WTC11 (cell line): Measurements from ENCODE around the gene NR0B1. TPM values are rescaled to one million over a fixed set of nuclear protein-coding genes. Genes with fewer than 3 reads are reported as not detected.

Source experiments
- ATAC-seq: fragments of 200-7000 bp; cut with Tn5 transposase; 2 replicates; pipeline ENCODE4 v1.10.0; 2021; ENCODE audit warnings: mild to moderate bottlenecking, moderate library complexity
- CTCF ChIA-PET: fragments of 300-600 bp; sonication (Branson Sonifier 250); formaldehyde crosslinking; loops from one replicate; lab custom pipeline; 2021; ENCODE audit warnings: antibody characterized with exemption; lab: Charles Lee
- POLR2A ChIA-PET: fragments of 350-600 bp; sonication (Branson Sonifier 250); formaldehyde crosslinking; loops from one replicate; lab custom pipeline; 2021; ENCODE audit warnings: antibody characterized with exemption; lab: Charles Lee
- DNase-seq: peaks from one replicate; pipeline ENCODE4 v3.0.0; 2021; ENCODE audit warnings: low spot score
- H3K27ac Mint-ChIP-seq: 2 replicates; pipeline ENCODE4 v1.8.0; 2021; ENCODE audit warnings: mixed read lengths
- H3K27me3 Mint-ChIP-seq: 2 replicates; pipeline ENCODE4 v1.8.0; 2021; ENCODE audit warnings: low read depth, mild to moderate bottlenecking, moderate library complexity, mixed read lengths
- H3K36me3 Mint-ChIP-seq: 2 replicates; pipeline ENCODE4 v1.8.0; 2021; ENCODE audit warnings: mixed read lengths
- H3K4me1 Mint-ChIP-seq: 2 replicates; pipeline ENCODE4 v1.8.0; 2022; ENCODE audit warnings: mixed read lengths
- H3K4me3 Mint-ChIP-seq: 2 replicates; pipeline ENCODE4 v1.8.0; 2021; ENCODE audit warnings: mild to moderate bottlenecking, moderate library complexity, mixed read lengths
- H3K9me3 Mint-ChIP-seq: 2 replicates; pipeline ENCODE4 v1.8.0; 2021; ENCODE audit warnings: mixed read lengths
- AFF4 ChIP-seq: sonication (generic); formaldehyde crosslinking; IDR thresholded peaks from 2 replicates; pipeline ENCODE4 v1.8.1; 2023; ENCODE audit warnings: mild to moderate bottlenecking, missing genetic modification reagents, borderline replicate concordance
- CDX4 ChIP-seq: fragments of 250-450 bp; sonication (Bioruptor Pico); IDR thresholded peaks from 2 replicates; pipeline ENCODE4 v1.9.0; 2021; ENCODE audit warnings: moderate library complexity, mild to moderate bottlenecking, inconsistent platforms, borderline replicate concordance
- ERG ChIP-seq: fragments of 250-450 bp; sonication (Bioruptor Pico); IDR thresholded peaks from 2 replicates; pipeline ENCODE4 v1.8.0; 2021; ENCODE audit warnings: mild to moderate bottlenecking
- FOXK1 ChIP-seq: sonication (generic); formaldehyde crosslinking; IDR thresholded peaks from 2 replicates; pipeline ENCODE4 v1.8.0; 2022; ENCODE audit warnings: mild to moderate bottlenecking, moderate library complexity, missing genetic modification reagents
- FOXP1 ChIP-seq: sonication (generic); formaldehyde crosslinking; IDR thresholded peaks from 2 replicates; pipeline ENCODE4 v1.8.0; 2022; ENCODE audit warnings: missing genetic modification reagents, mild to moderate bottlenecking, moderate library complexity, borderline replicate concordance
- GTF2I ChIP-seq: fragments of 250-450 bp; sonication (Bioruptor Pico); conservative IDR thresholded peaks from 2 replicates; pipeline ENCODE4 v1.4.0; 2021; ENCODE audit warnings: mild to moderate bottlenecking
- JUN ChIP-seq: sonication (generic); formaldehyde crosslinking; IDR thresholded peaks from 2 replicates; pipeline ENCODE4 v1.8.0; 2023; ENCODE audit warnings: mild to moderate bottlenecking, missing genetic modification reagents
- NFATC4 ChIP-seq: fragments of 250-450 bp; sonication (Bioruptor Pico); IDR thresholded peaks from 2 replicates; pipeline ENCODE4 v1.9.0; 2021; ENCODE audit warnings: mild to moderate bottlenecking
- NR3C1 ChIP-seq: sonication (generic); formaldehyde crosslinking; conservative IDR thresholded peaks from 2 replicates; pipeline ENCODE4 v1.8.1; 2023; ENCODE audit warnings: low read depth, mild to moderate bottlenecking, missing genetic modification reagents
- PRDM15 ChIP-seq: sonication (generic); formaldehyde crosslinking; IDR thresholded peaks from 2 replicates; pipeline ENCODE4 v1.8.0; 2022; ENCODE audit warnings: missing genetic modification reagents
- PREB ChIP-seq: sonication (generic); formaldehyde crosslinking; IDR thresholded peaks from 2 replicates; pipeline ENCODE4 v1.8.1; 2022; ENCODE audit warnings: mild to moderate bottlenecking, missing genetic modification reagents, moderate library complexity, borderline replicate concordance
- RELA ChIP-seq: sonication (generic); formaldehyde crosslinking; IDR thresholded peaks from 2 replicates; pipeline ENCODE4 v1.8.1; 2022; ENCODE audit warnings: missing genetic modification reagents, mild to moderate bottlenecking, borderline replicate concordance
- SOX15 ChIP-seq: fragments of 250-450 bp; sonication (Bioruptor Pico); IDR thresholded peaks from 2 replicates; pipeline ENCODE4 v1.9.0; 2021; ENCODE audit warnings: mild to moderate bottlenecking
- TEAD4 ChIP-seq: sonication (generic); formaldehyde crosslinking; IDR thresholded peaks from 2 replicates; pipeline ENCODE4 v1.8.0; 2022; ENCODE audit warnings: mild to moderate bottlenecking, missing genetic modification reagents
- TP53 ChIP-seq: sonication (generic); formaldehyde crosslinking; IDR thresholded peaks from 2 replicates; pipeline ENCODE4 v1.8.1; 2023; ENCODE audit warnings: mild to moderate bottlenecking, missing genetic modification reagents
- ZBTB21 ChIP-seq: sonication (generic); formaldehyde crosslinking; IDR thresholded peaks from 2 replicates; pipeline ENCODE4 v1.8.1; 2023; ENCODE audit warnings: mild to moderate bottlenecking, missing genetic modification reagents, borderline replicate concordance
- ZBTB43 ChIP-seq: sonication (generic); formaldehyde crosslinking; IDR thresholded peaks from 2 replicates; pipeline ENCODE4 v1.8.1; 2023; ENCODE audit warnings: mild to moderate bottlenecking, missing genetic modification reagents
- ZNF263 ChIP-seq: sonication (generic); formaldehyde crosslinking; IDR thresholded peaks from 2 replicates; pipeline ENCODE4 v1.8.1; 2022; ENCODE audit warnings: low read depth, mild to moderate bottlenecking, moderate library complexity, missing genetic modification reagents
- ZNF396 ChIP-seq: fragments of 250-450 bp; sonication (Bioruptor Pico); IDR thresholded peaks from 2 replicates; pipeline ENCODE4 v1.8.0; 2021; ENCODE audit warnings: mild to moderate bottlenecking, moderate library complexity, borderline replicate concordance
- ZNF423 ChIP-seq: fragments of 250-450 bp; sonication (Bioruptor Pico); IDR thresholded peaks from 2 replicates; pipeline ENCODE4 v2.1.2; 2022; ENCODE audit warnings: mild to moderate bottlenecking, moderate library complexity
- total RNA-seq: library from RNA; stranded (reverse); gene quantifications from 3 replicates; pipeline ENCODE4 v1.2.3, GENCODE V29; 2021
- TF ChIP-seq, protein P1 (sequence below): sonication (generic); formaldehyde crosslinking; IDR thresholded peaks from 2 replicates; pipeline ENCODE4 v1.8.1; 2023; ENCODE audit warnings: mild to moderate bottlenecking, moderate library complexity, missing genetic modification reagents
- TF ChIP-seq, protein P2 (sequence below): fragments of 200-600 bp; IDR thresholded peaks from 2 replicates; pipeline ENCODE4 v1.8.0; 2022; ENCODE audit warnings: antibody characterized with exemption

The NR0B1 gene
- total RNA-seq, 1 experiment from 2014 or later = 0.20 TPM

DNA sequence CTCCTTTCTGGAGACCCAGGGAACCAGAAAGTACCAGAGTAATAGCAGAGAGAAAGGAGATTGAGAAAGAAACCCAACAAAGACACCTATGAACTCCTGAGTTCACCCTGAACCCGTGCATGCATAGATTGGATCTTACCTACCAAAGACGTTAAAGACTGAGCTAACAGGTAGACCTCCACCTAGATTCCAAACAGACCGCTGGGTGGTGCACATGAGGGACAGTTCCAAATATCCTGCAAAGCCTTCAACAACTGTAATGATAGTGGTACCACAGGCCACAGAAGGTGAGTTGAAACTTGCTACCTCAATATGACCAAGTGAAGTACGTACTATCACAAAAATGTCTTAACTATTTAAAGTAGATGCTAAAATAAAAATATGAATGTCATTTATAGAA lies 34.0 kb upstream of the NR0B1 start (continued):
- TF ChIP-seq ZNF396 (CRISPR knock-in tag) (no peak), ZBTB21 (CRISPR knock-in tag) (no peak), FOXP1 (CRISPR knock-in tag) (no peak), CDX4 (CRISPR knock-in tag) (no peak), AFF4 (CRISPR knock-in tag) (no peak), GTF2I (no peak), ZBTB43 (CRISPR knock-in tag) (no peak)
- TF ChIP-seq, protein P1, sequence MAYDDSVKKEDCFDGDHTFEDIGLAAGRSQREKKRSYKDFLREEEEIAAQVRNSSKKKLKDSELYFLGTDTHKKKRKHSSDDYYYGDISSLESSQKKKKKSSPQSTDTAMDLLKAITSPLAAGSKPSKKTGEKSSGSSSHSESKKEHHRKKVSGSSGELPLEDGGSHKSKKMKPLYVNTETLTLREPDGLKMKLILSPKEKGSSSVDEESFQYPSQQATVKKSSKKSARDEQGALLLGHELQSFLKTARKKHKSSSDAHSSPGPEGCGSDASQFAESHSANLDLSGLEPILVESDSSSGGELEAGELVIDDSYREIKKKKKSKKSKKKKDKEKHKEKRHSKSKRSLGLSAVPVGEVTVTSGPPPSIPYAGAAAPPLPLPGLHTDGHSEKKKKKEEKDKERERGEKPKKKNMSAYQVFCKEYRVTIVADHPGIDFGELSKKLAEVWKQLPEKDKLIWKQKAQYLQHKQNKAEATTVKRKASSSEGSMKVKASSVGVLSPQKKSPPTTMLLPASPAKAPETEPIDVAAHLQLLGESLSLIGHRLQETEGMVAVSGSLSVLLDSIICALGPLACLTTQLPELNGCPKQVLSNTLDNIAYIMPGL (CRISPR knock-in tag) = no peak

GRCh38 chrX:30340753-30341152 lies 31.6 kb upstream of the NR0B1 start:
- H3K36me3 Mint-ChIP-seq = no peaks in the 10 kb centered on the region
- DNase-seq = no peak
- H3K9me3 Mint-ChIP-seq = no peaks in the 10 kb centered on the region
- no peak overlapping the region for H3K27ac Mint-ChIP-seq
- CTCF ChIA-PET = no interaction called here
- POLR2A ChIA-PET = no interaction called here
- ATAC-seq = no peak
- H3K27me3 Mint-ChIP-seq = no peaks in the 10 kb centered on the region; the same call in 1 of the 2 replicates
- no peak overlapping the region for H3K4me3 Mint-ChIP-seq
- no peaks in the 10 kb centered on the region for H3K4me1 Mint-ChIP-seq
- TF ChIP-seq NR3C1 (CRISPR knock-in tag) (no peak), RELA (no peak), TEAD4 (CRISPR knock-in tag) (no peak), ZNF423 (CRISPR knock-in tag) (no peak), ERG (no peak), PREB (no peak), FOXK1 (CRISPR knock-in tag) (no peak), SOX15 (CRISPR knock-in tag) (no peak), ZNF263 (CRISPR knock-in tag) (no peak), JUN (no peak), TP53 (no peak), NFATC4 (no peak), PRDM15 (no peak)
- TF ChIP-seq, protein P2, sequence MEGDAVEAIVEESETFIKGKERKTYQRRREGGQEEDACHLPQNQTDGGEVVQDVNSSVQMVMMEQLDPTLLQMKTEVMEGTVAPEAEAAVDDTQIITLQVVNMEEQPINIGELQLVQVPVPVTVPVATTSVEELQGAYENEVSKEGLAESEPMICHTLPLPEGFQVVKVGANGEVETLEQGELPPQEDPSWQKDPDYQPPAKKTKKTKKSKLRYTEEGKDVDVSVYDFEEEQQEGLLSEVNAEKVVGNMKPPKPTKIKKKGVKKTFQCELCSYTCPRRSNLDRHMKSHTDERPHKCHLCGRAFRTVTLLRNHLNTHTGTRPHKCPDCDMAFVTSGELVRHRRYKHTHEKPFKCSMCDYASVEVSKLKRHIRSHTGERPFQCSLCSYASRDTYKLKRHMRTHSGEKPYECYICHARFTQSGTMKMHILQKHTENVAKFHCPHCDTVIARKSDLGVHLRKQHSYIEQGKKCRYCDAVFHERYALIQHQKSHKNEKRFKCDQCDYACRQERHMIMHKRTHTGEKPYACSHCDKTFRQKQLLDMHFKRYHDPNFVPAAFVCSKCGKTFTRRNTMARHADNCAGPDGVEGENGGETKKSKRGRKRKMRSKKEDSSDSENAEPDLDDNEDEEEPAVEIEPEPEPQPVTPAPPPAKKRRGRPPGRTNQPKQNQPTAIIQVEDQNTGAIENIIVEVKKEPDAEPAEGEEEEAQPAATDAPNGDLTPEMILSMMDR = no peak
